ENCODE measurements around the gene DUS2. TPM values are rescaled to one million over a fixed set of nuclear protein-coding genes. Genes with fewer than 3 reads are reported as not detected.
A peak's percentile ranks its signal among the peaks of the same experiment; 100 is the strongest.

The DUS2 gene
- total and polyA plus RNA-seq, 11 donors, result 3.8 to 11.5 (median 7.2) TPM

GRCh38 chr16:68062910-68063393, 39.9 kb downstream of the DUS2 start:
- no peaks in the 10 kb centered on the region for H3K9me3 ChIP-seq
- intact Hi-C loops (cut with DNase I), result loop anchor here in 4 of 10 donors (5.0 to 10.0 kb wide), 4 partner anchors 71 to 538 kb away; partner anchors contain the start of gene RIPOR1 (in 1 of the 4)
- H3K27me3 ChIP-seq, result no peaks in the 10 kb centered on the region
- H3K27ac ChIP-seq, result peak overlapping the region in 1 of 12 donors; percentile 76
- no peak for DNase-seq
- ATAC-seq, result no peak
- no peak overlapping the region for H3K4me3 ChIP-seq
- WGBS, 4 donors, result 91 to 94% (median 93%) methylated on average over 4 of the region's 4 CpGs
- H3K4me1 ChIP-seq, result peaks cover 0 to 57% (median 16%) of the 10 kb centered on the region in 12 donors
- TF ChIP-seq POLR2A (IDR thresholded peaks at IDR 0.05) (no peak), CTCF (IDR thresholded peaks at IDR 0.05) (no peak)
- peaks cover 0 to 35% (median 7%) of the 10 kb centered on the region in 9 donors for H3K36me3 ChIP-seq

- peak overlapping the region in 10 of 12 donors; percentile 5 to 76 (median 32) for H3K27ac ChIP-seq
- H3K4me1 ChIP-seq, result peaks cover 0 to 49% (median 19%) of the 10 kb centered on the region in 12 donors
- peak; percentile 59 to 82 (median 75) for DNase-seq
- intact Hi-C loops (cut with DNase I), result loop anchor here in 4 of 10 donors (1.0 to 10.0 kb wide), 5 partner anchors 73 to 540 kb away; partner anchors contain the start of gene RIPOR1 (in 1 of the 4)
- no peaks in the 10 kb centered on the region for H3K9me3 ChIP-seq
- 37 to 61% (median 56%) methylated on average over 2 of the region's 2 CpGs for WGBS, 4 donors
- TF ChIP-seq POLR2A (IDR thresholded peaks at IDR 0.05) (no peak), CTCF (IDR thresholded peaks at IDR 0.05) (peak; percentile 67 to 87 (median 79))
- peaks cover 0 to 26% (median 6%) of the 10 kb centered on the region in 9 donors for H3K36me3 ChIP-seq
- H3K27me3 ChIP-seq, result no peaks in the 10 kb centered on the region
- ATAC-seq, result peak; percentile 49 to 80 (median 78)
- no peak overlapping the region for H3K4me3 ChIP-seq
These were observed 41.8 kb downstream of the DUS2 start for GRCh38 chr16:68064791-68065365.

- 53 to 66% (median 62%) methylated on average over 5 to 6 of the region's 6 CpGs for WGBS, 4 donors
- ATAC-seq (peak in 1 of 4 donors; percentile 38), DNase-seq (no peak)
- intact Hi-C loops (cut with DNase I), result loop anchor here in 3 of 10 donors (10.0 kb wide), 3 partner anchors 159 to 541 kb away; partner anchors contain the start of gene RIPOR1 (in 1 of the 3)
- TF ChIP-seq POLR2A (IDR thresholded peaks at IDR 0.05) (no peak), CTCF (IDR thresholded peaks at IDR 0.05) (no peak)
- peak overlapping the region in 11 of 12 donors; percentile 4 to 76 (median 36) for H3K27ac ChIP-seq
- no peaks in the 10 kb centered on the region for H3K27me3 ChIP-seq
- H3K4me1 ChIP-seq, result peaks cover 0 to 55% (median 24%) of the 10 kb centered on the region in 12 donors
- H3K9me3 ChIP-seq, result no peaks in the 10 kb centered on the region
- peaks cover 0 to 29% (median 5%) of the 10 kb centered on the region in 9 donors for H3K36me3 ChIP-seq
- H3K4me3 ChIP-seq, result no peak overlapping the region
These were observed 42.7 kb downstream of the DUS2 start for GRCh38 chr16:68065716-68066305.

GRCh38 chr16:68066763-68067162, 43.7 kb downstream of the DUS2 start:
- no peaks in the 10 kb centered on the region for H3K9me3 ChIP-seq
- H3K36me3 ChIP-seq, result peaks cover 0 to 35% (median 11%) of the 10 kb centered on the region in 9 donors
- no peaks in the 10 kb centered on the region for H3K27me3 ChIP-seq
- 47 to 77% (median 57%) methylated on average over 1 of the region's 1 CpG for WGBS, 4 donors
- no peak for DNase-seq
- H3K4me1 ChIP-seq, result peaks cover 0 to 56% (median 25%) of the 10 kb centered on the region in 12 donors
- intact Hi-C loops (cut with DNase I), result loop anchor here in 3 of 10 donors (10.0 kb wide), 3 partner anchors 158 to 542 kb away; partner anchors contain the start of gene RIPOR1 (in 1 of the 3)
- no peak for ATAC-seq
- H3K4me3 ChIP-seq, result no peak overlapping the region
- TF ChIP-seq POLR2A (IDR thresholded peaks at IDR 0.05) (no peak), CTCF (IDR thresholded peaks at IDR 0.05) (no peak)
- no peak overlapping the region for H3K27ac ChIP-seq
